Smooth muscle cell (in vitro differentiated cells): ENCODE data around the gene CERT1. TPM values are rescaled to one million over a fixed set of nuclear protein-coding genes. Genes with fewer than 3 reads are reported as not detected.
"Not testable (repeated sequence)": the region's sequence is repeated elsewhere in the genome, so short reads cannot be mapped to it uniquely, and the experiment has no call there.

Experiments
- DNase-seq: peaks from one replicate; lab custom pipeline; 2025; ENCODE audit not compliant: unreplicated experiment; lab: John Stamatoyannopoulos, UW
- H2AFZ ChIP-seq: fragments of 200-600 bp; sonication (generic); 2 replicates; pipeline ENCODE4 v1.6.0; 2016; ENCODE audit warnings: antibody characterized with exemption, low read depth, mild to moderate bottlenecking
- H3F3A ChIP-seq: fragments of 200-600 bp; sonication (generic); 2 replicates; pipeline ENCODE4 v1.6.0; 2017; ENCODE audit warnings: antibody characterized with exemption, low read depth
- H3K27ac ChIP-seq: fragments of 200-600 bp; sonication (generic); 2 replicates; pipeline ENCODE4 v1.5.1; 2016; ENCODE audit warnings: low read depth, mild to moderate bottlenecking
- H3K27me3 ChIP-seq: fragments of 200-600 bp; sonication (generic); 2 replicates; pipeline ENCODE4 v1.6.1; 2016; ENCODE audit warnings: low read depth, mild to moderate bottlenecking
- H3K36me3 ChIP-seq: fragments of 200-600 bp; sonication (generic); 2 replicates; pipeline ENCODE4 v1.5.1; 2016; ENCODE audit warnings: low read depth
- H3K4me1 ChIP-seq: fragments of 200-600 bp; sonication (generic); 2 replicates; pipeline ENCODE4 v1.5.1; 2016; ENCODE audit warnings: low read depth
- H3K4me2 ChIP-seq: fragments of 200-600 bp; sonication (generic); 2 replicates; pipeline ENCODE4 v1.6.0; 2016; ENCODE audit warnings: mild to moderate bottlenecking
- H3K4me3 ChIP-seq: fragments of 200-600 bp; sonication (generic); 2 replicates; pipeline ENCODE4 v1.5.1; 2016; ENCODE audit warnings: mild to moderate bottlenecking
- H3K79me2 ChIP-seq: fragments of 200-600 bp; sonication (generic); 2 replicates; pipeline ENCODE4 v1.6.0; 2016; ENCODE audit warnings: low read depth, mild to moderate bottlenecking
- H3K9ac ChIP-seq: fragments of 200-600 bp; sonication (generic); 2 replicates; pipeline ENCODE4 v1.6.0; 2016; ENCODE audit warnings: low read depth
- H3K9me3 ChIP-seq: fragments of 200-600 bp; sonication (generic); replicated peaks from 2 replicates; pipeline ENCODE4 v1.5.1; 2016; ENCODE audit warnings: low read depth
- H4K20me1 ChIP-seq: fragments of 200-600 bp; sonication (generic); 2 replicates; pipeline ENCODE4 v1.6.0; 2016; ENCODE audit warnings: low read depth
- WGBS: methylation state at CpG from one replicate; pipeline ENCODE4 v1.1.7; 2016; ENCODE audit warnings: low lambda C conversion rate; 5-methylcytosine and 5-hydroxymethylcytosine counted together
- polyA plus RNA-seq: library from polyadenylated mRNA; unstranded; fragments of >200 nt; fragmentation: Nextera tagmentation; extraction: Ambion mirVana; gene quantifications from 2 replicates; pipeline ENCODE4 v1.2.1, GENCODE V29; 2016
- total RNA-seq: library from RNA; depleted of rRNA; stranded (reverse); fragments of >200 nt; gene quantifications from 2 replicates; pipeline ENCODE4 v1.2.3, GENCODE V29; 2014
- TF ChIP-seq, protein P1 (sequence below): fragments of 200-600 bp; sonication (generic); IDR thresholded peaks from 2 replicates; pipeline ENCODE4 v1.5.1; 2017; ENCODE audit warnings: borderline replicate concordance, mild to moderate bottlenecking, antibody characterized with exemption; ENCODE audit not compliant: insufficient read depth, poor library complexity, severe bottlenecking

The CERT1 gene
- total and polyA plus RNA-seq, 2 experiments from 2014 or later = 9.1 to 31.0 TPM

DNA sequence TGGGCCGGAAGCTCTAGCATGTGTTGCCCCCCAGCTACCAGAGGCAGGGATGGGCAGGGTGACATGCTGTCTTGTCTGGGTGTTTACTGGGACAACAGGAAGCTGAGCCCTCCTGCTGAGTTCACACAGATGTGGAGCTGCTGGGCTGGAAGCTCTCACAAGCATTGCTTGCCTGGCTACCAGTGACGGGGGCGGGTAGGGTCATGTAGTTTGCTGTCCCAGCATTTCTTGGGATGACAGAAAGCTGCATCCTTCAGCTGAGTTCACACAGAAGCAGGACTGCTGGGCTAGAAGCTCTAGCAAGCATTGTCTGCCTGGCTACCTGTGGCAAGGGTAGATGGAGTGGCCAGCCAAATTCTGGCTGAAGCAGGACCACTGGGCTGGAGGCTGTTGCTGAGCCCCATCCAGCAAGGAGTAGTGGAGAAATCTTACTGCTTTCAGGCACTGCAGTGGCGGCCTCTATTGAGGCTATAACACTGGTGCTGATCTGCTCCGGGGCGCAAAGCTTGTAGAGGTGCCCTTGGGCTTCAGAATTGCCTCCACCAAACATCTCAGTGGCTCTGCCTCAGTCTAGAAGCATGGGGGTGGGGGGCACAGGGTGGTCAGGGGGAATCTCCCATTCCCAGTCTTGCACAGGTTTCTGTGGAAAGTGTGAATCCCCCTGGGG lies 25.4 kb upstream of the CERT1 start:
- peaks cover 8% of the 10 kb centered on the region for H3F3A ChIP-seq
- H3K9me3 ChIP-seq = no peaks in the 10 kb centered on the region
- TF ChIP-seq, protein P1, sequence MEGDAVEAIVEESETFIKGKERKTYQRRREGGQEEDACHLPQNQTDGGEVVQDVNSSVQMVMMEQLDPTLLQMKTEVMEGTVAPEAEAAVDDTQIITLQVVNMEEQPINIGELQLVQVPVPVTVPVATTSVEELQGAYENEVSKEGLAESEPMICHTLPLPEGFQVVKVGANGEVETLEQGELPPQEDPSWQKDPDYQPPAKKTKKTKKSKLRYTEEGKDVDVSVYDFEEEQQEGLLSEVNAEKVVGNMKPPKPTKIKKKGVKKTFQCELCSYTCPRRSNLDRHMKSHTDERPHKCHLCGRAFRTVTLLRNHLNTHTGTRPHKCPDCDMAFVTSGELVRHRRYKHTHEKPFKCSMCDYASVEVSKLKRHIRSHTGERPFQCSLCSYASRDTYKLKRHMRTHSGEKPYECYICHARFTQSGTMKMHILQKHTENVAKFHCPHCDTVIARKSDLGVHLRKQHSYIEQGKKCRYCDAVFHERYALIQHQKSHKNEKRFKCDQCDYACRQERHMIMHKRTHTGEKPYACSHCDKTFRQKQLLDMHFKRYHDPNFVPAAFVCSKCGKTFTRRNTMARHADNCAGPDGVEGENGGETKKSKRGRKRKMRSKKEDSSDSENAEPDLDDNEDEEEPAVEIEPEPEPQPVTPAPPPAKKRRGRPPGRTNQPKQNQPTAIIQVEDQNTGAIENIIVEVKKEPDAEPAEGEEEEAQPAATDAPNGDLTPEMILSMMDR = no peak
- H3K4me2 ChIP-seq = no peak overlapping the region
- H4K20me1 ChIP-seq = peaks cover 70% of the 10 kb centered on the region
- H3K9ac ChIP-seq = no peak overlapping the region
- no peak overlapping the region for H3K27ac ChIP-seq
- H3K36me3 ChIP-seq = peaks cover 6% of the 10 kb centered on the region
- no peaks in the 10 kb centered on the region for H3K27me3 ChIP-seq
- H2AFZ ChIP-seq = no peak overlapping the region
- DNase-seq = no peak
- peaks cover 94% of the 10 kb centered on the region for H3K79me2 ChIP-seq
- H3K4me3 ChIP-seq = no peak overlapping the region
- WGBS = 94% methylated on average over 6 of the region's 6 CpGs
- H3K4me1 ChIP-seq = no peaks in the 10 kb centered on the region

DNA sequence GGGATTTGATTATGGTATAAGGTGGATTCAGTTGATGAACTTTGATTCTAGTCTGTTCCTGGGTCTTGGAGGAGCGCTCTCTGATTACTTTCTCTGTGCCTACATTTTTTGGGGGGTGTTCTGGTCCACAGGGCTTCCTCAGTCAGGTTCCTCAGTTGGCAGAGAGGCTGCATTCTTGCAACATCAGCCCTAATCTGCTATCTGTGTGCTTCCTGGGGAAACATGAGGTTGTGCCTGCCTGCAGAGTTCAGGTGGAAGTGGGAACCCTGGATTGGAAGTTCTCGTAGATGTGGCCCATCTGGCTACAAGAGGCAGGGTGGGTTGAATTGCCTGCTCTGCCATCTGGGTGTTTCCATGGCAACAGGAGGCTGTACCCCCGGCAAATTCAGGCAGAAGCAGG lies 24.7 kb upstream of the CERT1 start:
- WGBS = 96% methylated on average over 3 of the region's 3 CpGs

DNA sequence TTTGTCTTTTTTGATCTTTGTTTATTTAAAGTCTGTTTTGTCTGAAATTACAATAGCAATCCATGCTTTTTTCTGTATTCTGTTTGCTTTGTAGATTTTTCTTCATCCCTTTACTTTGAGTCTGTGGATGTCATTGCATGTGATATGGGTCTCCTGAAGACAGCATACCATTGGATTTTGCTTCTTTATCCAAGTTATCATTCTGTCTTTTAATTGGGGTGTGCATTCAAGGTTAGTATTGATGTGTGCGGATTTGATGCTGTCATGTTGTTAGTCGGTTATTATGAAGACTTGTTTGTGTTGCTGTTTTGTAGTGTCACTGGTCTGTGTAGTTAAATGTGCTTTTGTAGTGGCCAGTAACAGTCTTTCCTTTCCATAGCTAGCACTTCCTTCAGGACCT lies 23.3 kb upstream of the CERT1 start:
- Histone ChIP-seq H3K4me1 (no peaks in the 10 kb centered on the region), H3K27ac (no peak overlapping the region), H3K4me3 (no peak overlapping the region), H3K9ac (no peak overlapping the region), H3K79me2 (peaks cover 80% of the 10 kb centered on the region), H4K20me1 (peaks cover 52% of the 10 kb centered on the region), H3F3A (peaks cover 8% of the 10 kb centered on the region), H3K27me3 (no peaks in the 10 kb centered on the region), H3K4me2 (no peak overlapping the region), H3K36me3 (peaks cover 6% of the 10 kb centered on the region), H2AFZ (no peak overlapping the region), H3K9me3 (no peaks in the 10 kb centered on the region)
- TF ChIP-seq, protein P1 = no peak
- DNase-seq = no peak
- WGBS = 95% methylated on average over 2 of the region's 2 CpGs

More for the DNA sequence above, 24.7 kb upstream of the CERT1 start:
- Histone ChIP-seq H4K20me1 (peaks cover 66% of the 10 kb centered on the region), H3K36me3 (peaks cover 6% of the 10 kb centered on the region), H3K27ac (no peak overlapping the region), H3K9me3 (no peaks in the 10 kb centered on the region), H3K79me2 (peaks cover 94% of the 10 kb centered on the region), H3K4me3 (no peak overlapping the region), H3K27me3 (no peaks in the 10 kb centered on the region), H3K4me2 (no peak overlapping the region), H2AFZ (no peak overlapping the region), H3K9ac (no peak overlapping the region), H3F3A (peaks cover 8% of the 10 kb centered on the region), H3K4me1 (no peaks in the 10 kb centered on the region)
- DNase-seq = no peak
- TF ChIP-seq, protein P1 = no peak

DNA sequence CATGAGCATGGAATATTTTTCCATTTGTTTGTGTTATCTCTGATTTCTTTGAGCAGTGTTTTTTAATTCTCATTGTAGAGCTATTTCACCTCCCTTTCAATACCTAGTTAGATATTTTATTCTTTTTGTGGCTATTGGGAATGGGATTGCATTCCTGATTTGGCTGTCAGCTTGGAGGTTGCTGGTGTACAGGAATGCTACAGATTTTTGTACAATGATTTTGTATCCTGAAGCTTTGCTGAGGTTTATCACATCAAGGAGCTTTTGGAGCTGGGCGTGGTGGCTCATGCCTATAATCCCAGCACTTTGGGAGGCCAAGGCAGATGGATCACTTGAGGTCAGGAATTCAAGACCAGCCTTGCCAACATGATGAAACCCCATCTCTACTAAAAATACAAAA lies 22.3 kb upstream of the CERT1 start:
- WGBS = 72% methylated on average over 1 of the region's 1 CpG
- peaks cover 78% of the 10 kb centered on the region for H3K79me2 ChIP-seq
- H3K27ac ChIP-seq = not testable (repeated sequence)

More for the DNA sequence above, 22.3 kb upstream of the CERT1 start:
- not testable (repeated sequence) for H3K4me2 ChIP-seq, H3K27me3 ChIP-seq, H3K36me3 ChIP-seq, H3K9ac ChIP-seq, H3K9me3 ChIP-seq, H3K4me1 ChIP-seq, H3F3A ChIP-seq, H2AFZ ChIP-seq, DNase-seq, H3K4me3 ChIP-seq
- H4K20me1 ChIP-seq = peaks cover 49% of the 10 kb centered on the region
